ENCODE measurements around the gene ZBTB32. TPM values are rescaled to one million over a fixed set of nuclear protein-coding genes. Genes with fewer than 3 reads are reported as not detected.

The ZBTB32 gene
- total RNA-seq, 2 donors from 2014 or later: not detected

DNA sequence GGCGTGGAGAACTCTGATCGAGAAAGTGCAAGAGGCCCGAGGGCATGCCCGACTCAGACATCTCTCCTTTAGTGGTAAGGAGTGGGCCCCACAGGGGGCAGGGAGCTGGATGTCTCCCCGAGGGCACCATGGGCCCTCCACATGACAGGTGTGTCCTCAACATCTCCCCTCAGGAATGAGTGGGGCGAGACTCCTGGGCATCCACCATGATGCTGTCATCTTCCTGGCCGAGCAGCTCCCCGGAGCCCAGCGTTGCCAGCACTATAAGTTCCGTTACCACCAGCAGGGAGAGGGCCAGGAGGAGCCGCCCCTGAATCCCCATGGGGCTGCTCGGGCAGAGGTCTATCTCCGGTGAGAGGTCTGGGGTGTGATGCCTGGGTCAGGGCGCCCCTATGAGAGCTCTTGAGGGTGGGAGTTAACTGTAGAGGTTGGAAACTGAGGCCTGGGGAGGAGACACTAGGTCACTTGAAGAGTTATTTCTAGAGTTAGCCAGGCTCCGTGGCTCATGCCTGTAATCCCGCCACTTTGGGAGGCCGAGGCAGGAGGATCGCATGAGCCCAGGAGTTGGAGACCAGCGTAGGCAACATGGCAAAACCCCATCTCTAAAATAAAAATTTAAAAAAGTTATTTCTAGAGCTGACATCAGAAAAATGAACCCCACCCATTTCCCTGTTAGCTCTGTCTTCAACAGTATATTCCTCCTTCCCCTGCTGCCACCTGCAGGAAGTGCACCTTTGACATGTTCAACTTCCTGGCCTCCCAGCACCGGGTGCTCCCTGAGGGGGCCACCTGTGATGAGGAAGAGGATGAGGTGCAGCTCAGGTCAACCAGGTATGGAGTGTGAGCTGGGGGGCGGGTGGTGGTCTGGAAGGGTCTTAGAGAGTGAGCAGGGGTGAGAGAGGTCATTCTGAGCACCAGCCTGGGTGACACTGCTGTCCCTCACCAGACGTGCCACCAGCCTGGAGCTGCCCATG is 32.8 kb downstream of the ZBTB32 start:
- Histone ChIP-seq H3K4me1 (ENCODE audit: control insufficient read depth in 1 of 2, low read depth in 2 of 2) (peaks cover 0 to 15% of the 10 kb centered on the region in 2 donors), H3K27ac (no peak overlapping the region), H3K9me3 (no peaks in the 10 kb centered on the region), H3K4me3 (no peak overlapping the region), H3K36me3 (peaks cover 43% of the 10 kb centered on the region), H3K27me3 (replicated peaks; ENCODE audit: insufficient read depth) (no peaks in the 10 kb centered on the region)
- ATAC-seq (ENCODE audit: insufficient number of reproducible peaks, low FRiP score, low read depth) (no peak), DNase-seq (ENCODE audit: low spot score) (no peak)
- TF ChIP-seq, protein P1, sequence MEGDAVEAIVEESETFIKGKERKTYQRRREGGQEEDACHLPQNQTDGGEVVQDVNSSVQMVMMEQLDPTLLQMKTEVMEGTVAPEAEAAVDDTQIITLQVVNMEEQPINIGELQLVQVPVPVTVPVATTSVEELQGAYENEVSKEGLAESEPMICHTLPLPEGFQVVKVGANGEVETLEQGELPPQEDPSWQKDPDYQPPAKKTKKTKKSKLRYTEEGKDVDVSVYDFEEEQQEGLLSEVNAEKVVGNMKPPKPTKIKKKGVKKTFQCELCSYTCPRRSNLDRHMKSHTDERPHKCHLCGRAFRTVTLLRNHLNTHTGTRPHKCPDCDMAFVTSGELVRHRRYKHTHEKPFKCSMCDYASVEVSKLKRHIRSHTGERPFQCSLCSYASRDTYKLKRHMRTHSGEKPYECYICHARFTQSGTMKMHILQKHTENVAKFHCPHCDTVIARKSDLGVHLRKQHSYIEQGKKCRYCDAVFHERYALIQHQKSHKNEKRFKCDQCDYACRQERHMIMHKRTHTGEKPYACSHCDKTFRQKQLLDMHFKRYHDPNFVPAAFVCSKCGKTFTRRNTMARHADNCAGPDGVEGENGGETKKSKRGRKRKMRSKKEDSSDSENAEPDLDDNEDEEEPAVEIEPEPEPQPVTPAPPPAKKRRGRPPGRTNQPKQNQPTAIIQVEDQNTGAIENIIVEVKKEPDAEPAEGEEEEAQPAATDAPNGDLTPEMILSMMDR (IDR thresholded peaks at IDR 0.05): no peak

DNA sequence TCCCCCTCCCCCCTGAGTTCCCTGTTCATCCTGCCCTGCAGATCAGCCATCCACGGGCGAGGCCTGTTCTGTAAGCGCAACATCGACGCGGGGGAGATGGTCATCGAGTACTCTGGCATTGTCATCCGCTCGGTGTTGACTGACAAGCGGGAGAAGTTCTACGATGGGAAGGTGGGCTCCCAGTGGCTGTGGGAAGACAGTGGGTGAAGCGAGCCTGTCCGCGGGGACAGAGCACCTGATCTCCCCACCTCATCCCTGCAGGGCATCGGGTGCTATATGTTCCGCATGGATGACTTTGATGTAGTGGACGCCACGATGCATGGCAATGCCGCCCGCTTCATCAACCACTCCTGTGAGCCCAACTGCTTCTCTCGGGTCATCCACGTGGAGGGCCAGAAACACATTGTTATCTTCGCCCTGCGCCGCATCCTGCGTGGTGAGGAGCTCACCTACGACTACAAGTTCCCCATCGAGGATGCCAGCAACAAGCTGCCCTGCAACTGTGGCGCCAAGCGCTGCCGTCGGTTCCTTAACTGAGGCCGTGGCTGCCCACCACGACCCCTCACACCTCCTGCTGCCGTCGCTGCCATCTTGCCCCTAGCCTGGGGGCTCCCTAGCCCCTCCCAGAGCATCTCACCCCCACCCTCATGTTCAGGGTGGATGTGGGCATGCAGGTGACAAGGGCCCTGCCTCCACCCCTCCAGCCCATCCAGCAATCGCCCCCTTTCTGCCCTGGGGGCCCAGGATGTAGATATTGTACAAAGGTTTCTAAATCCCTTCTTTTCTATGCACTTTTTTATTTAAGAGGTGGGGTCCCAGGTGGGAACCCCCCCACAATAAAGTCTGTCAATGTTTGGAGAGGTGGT is 33.9 kb downstream of the ZBTB32 start:
- TF ChIP-seq, protein P1 (IDR thresholded peaks at IDR 0.05): no peak
- ATAC-seq (ENCODE audit: insufficient number of reproducible peaks, low FRiP score, low read depth) (no peak), DNase-seq (ENCODE audit: low spot score) (no peak)
- Histone ChIP-seq H3K4me3 (no peak overlapping the region), H3K9me3 (no peaks in the 10 kb centered on the region), H3K36me3 (peaks cover 42% of the 10 kb centered on the region), H3K27me3 (replicated peaks; ENCODE audit: insufficient read depth) (no peaks in the 10 kb centered on the region), H3K27ac (no peak overlapping the region), H3K4me1 (ENCODE audit: control insufficient read depth in 1 of 2, low read depth in 2 of 2) (peaks cover 0 to 15% of the 10 kb centered on the region in 2 donors)

DNA sequence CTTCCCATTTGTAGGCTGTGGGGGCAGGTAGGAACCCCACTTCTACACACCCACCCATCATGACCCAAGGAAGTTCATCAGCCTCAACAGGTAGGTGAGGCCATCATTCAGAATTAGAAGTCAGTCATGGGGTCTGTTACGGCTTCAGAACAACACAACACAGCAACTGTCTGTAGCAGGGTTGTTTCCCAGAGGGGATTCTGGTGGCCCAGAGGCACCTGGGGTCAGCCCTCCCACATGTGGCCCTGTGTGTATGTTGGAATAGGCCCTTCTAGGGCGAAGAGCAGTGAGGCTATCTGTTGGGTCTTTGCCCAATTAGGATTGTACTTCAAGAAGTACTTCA is 34.5 kb downstream of the ZBTB32 start:
- Histone ChIP-seq H3K36me3 (peaks cover 37% of the 10 kb centered on the region), H3K4me1 (ENCODE audit: control insufficient read depth in 1 of 2, low read depth in 2 of 2) (peaks cover under 1 to 17% of the 10 kb centered on the region in 2 donors), H3K27ac (no peak overlapping the region)

DNA sequence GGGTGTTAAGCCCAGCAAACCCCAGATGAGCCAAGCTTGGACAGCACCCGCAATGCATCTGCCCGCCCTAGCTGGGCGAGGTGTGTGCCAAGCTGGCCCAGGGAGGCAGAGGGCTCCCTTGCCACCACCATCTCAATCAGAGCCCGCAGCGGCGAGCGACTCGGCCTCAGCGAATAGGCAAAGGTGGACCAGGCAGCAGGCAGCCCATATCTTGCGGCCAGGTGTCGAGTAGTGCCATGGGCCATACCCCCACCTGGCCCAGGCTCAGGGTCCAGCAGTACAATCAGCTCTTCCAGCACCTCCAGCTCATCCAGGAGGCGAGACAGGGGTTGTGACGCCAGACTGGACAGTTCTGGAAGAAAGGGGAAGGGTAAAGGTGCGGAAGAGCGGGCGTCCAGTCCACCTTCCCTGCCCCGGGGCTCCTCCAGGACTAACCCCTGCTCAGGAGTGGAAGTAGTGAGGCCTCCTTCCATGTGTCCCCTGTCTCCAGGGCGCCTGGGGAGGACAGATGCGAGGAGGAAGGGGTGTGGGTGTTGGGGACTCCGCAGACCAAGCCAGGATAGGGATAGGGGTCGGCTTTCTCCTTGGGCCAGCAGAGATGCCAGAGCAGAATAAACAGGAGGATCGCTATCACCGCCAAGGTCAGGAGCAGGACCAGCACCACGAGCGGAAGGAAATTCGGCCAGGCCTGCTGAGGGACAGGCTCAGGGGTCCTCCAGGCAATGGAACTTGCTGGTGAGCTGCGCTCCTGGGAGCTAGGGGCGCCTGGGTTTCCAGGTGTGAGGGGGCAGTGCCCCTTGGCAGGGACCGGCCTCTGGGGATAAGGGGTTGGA is 35.1 kb downstream of the ZBTB32 start:
- Histone ChIP-seq H3K4me3 (peak overlapping the region; percentile 84), H3K27ac (peak overlapping the region; percentile 80 to 93), H3K27me3 (replicated peaks; ENCODE audit: insufficient read depth) (no peaks in the 10 kb centered on the region), H3K9me3 (no peaks in the 10 kb centered on the region), H3K36me3 (peaks cover 32% of the 10 kb centered on the region), H3K4me1 (ENCODE audit: control insufficient read depth in 1 of 2, low read depth in 2 of 2) (peaks cover 7 to 23% of the 10 kb centered on the region in 2 donors)
- TF ChIP-seq, protein P1 (IDR thresholded peaks at IDR 0.05): no peak
- ATAC-seq (ENCODE audit: insufficient number of reproducible peaks, low FRiP score, low read depth): no peak
- DNase-seq (ENCODE audit: low spot score): no peak

More for the DNA sequence above, 34.5 kb downstream of the ZBTB32 start:
- no peaks in the 10 kb centered on the region for H3K27me3 ChIP-seq (replicated peaks; ENCODE audit: insufficient read depth)
- no peak for ATAC-seq (ENCODE audit: insufficient number of reproducible peaks, low FRiP score, low read depth)
- TF ChIP-seq, protein P1 (IDR thresholded peaks at IDR 0.05): no peak
- H3K4me3 ChIP-seq: no peak overlapping the region
- no peak for DNase-seq (ENCODE audit: low spot score)
- no peaks in the 10 kb centered on the region for H3K9me3 ChIP-seq

All from thoracic aorta (tissue), 2 donors.